Right cardiac atrium (tissue), 5 donors: ENCODE results near the gene CASP4. TPM values are rescaled to one million over a fixed set of nuclear protein-coding genes. Genes with fewer than 3 reads are reported as not detected.
"Not testable (repeated sequence)": the region's sequence is repeated elsewhere in the genome, so short reads cannot be mapped to it uniquely, and the experiment has no call there.

Experiments used
- ATAC-seq, 2 donors: fragments of 200-7000 bp; cut with Tn5 transposase; one replicate each; pipeline versions ENCODE4 v1.8.0 to v1.9.1; 2020; ENCODE audit warnings: moderate library complexity in 2 of 2, mild to moderate bottlenecking in 1 of 2
- DNase-seq, 3 donors: peaks; one replicate each; pipeline ENCODE4 v3.0.0-alpha.2; 2020
- H3K27ac ChIP-seq: one replicate; pipeline ENCODE4 v1.5.1; 2013; ENCODE audit warnings: mild to moderate bottlenecking, low read length, control low read depth, moderate library complexity
- H3K27me3 ChIP-seq: one replicate; pipeline ENCODE4 v1.6.1; 2013; ENCODE audit not compliant: control insufficient read depth, insufficient read depth
- H3K4me1 ChIP-seq: one replicate; pipeline ENCODE4 v1.6.1; 2013; ENCODE audit warnings: low read length; ENCODE audit not compliant: control insufficient read depth, insufficient read depth
- H3K4me3 ChIP-seq: one replicate; pipeline ENCODE4 v1.5.1; 2013; ENCODE audit warnings: low read length, control low read depth
- H3K9me3 ChIP-seq: one replicate; pipeline ENCODE4 v1.6.1; 2013; ENCODE audit warnings: low read length; ENCODE audit not compliant: control insufficient read depth
- WGBS: extraction: QIAGEN DNeasy Blood & Tissue Kit; methylation state at CpG from one replicate; pipeline ENCODE4 v1.1.7; 2013; 5-methylcytosine and 5-hydroxymethylcytosine counted together
- intact Hi-C, 4 donors: fragments of 100-400 bp; cut with DNase I; formaldehyde crosslinking; loops; one replicate each; pipeline versions ENCODE4 v1.11.0 to v1.14.0; 2022 to 2023
- polyA plus RNA-seq: library from polyadenylated mRNA; stranded (reverse); fragments of 200-250 nt; gene quantifications from one replicate; pipeline ENCODE4 v1.2.3, GENCODE V29; 2013
- total RNA-seq, 4 donors: library from RNA; stranded (reverse); fragmentation: NEBNext Ultra II Directional; extraction: Animal tissue kit (Norgen Biotek cat#: 25700); gene quantifications; one replicate each; pipeline ENCODE4 v1.2.1, GENCODE V29; 2021
- donor health status: healthy with polysubstance abuse.
- donor health status: DM: no; HTN: yes; CAD: no.
- donor health status: DM: no; HTN: no; CAD: no.
- donor health status: DM: no; HTN: yes; CAD: no; lungs with severe emphysema.
- donor health status: DM: yes; HTN: yes; CAD: no.

CASP4 gene
- total and polyA plus RNA-seq, 5 donors = 16.5 to 19.9 (median 18.4) TPM

DNA sequence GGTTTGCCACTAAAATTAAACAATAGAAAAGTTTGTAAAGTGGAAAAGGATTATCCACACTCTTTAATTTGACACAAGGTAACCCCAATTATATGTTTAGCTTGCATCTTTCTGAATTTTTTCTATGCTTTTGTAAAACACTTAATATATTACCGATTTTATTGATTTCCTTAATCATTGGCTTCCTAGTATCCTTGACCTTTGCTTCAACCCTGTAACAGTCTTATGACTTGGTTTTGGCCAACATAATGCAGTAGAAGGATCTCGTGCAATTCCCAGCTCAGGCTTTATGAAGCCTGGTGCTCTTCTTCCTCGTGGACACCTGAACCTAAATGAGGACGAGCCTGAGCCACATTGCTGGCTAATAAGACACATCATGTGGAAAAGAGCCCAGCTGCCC, 23.6 kb upstream of the CASP4 start:
- no peaks in the 10 kb centered on the region for H3K4me1 ChIP-seq
- no peak overlapping the region for H3K4me3 ChIP-seq
- intact Hi-C loops = no loop called here
- WGBS = 93% methylated on average over 4 of the region's 4 CpGs
- DNase-seq (no peak), ATAC-seq (no peak)
- H3K9me3 ChIP-seq = no peaks in the 10 kb centered on the region
- H3K27ac ChIP-seq = no peak overlapping the region
- no peaks in the 10 kb centered on the region for H3K27me3 ChIP-seq

DNA sequence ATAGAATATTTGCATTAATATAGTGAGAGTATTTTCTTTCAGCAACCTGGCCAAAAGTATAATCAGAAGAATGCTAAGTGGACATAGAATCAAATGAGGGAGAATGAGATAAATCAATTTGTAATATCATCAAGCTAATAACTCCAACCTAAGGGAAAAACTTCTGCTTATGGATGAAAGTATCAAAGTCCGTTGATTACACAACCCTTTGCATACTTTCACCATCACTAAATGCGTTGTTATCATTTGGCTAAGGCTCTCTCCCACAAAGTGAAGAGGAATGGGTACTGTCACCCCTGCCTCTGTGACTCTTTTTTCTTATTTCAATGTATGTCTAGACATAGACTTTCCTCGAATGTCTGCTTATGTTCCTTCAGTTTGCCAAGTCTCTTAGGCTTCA, 16.4 kb upstream of the CASP4 start:
- Histone ChIP-seq H3K4me1 (no peaks in the 10 kb centered on the region), H3K9me3 (no peaks in the 10 kb centered on the region), H3K27me3 (no peaks in the 10 kb centered on the region), H3K27ac (no peak overlapping the region), H3K4me3 (no peak overlapping the region)
- intact Hi-C loops = no loop called here
- 45% methylated on average over 3 of the region's 3 CpGs for WGBS
- ATAC-seq = no peak
- no peak for DNase-seq

- 95% methylated on average over 1 of the region's 1 CpG for WGBS
- intact Hi-C loops = no loop called here
- no peak for DNase-seq
Measured at GRCh38 chr11:104979839-104980238, 11.5 kb upstream of the CASP4 start.

GRCh38 chr11:104973616-104974015, 5.2 kb upstream of the CASP4 start:
- no peaks in the 10 kb centered on the region for H3K9me3 ChIP-seq
- intact Hi-C loops = no loop called here
- no peak overlapping the region for H3K4me3 ChIP-seq
- ATAC-seq (no peak), DNase-seq (no peak)
- H3K27ac ChIP-seq = no peak overlapping the region
- no peaks in the 10 kb centered on the region for H3K27me3 ChIP-seq
- 87% methylated on average over 2 of the region's 2 CpGs for WGBS
- no peaks in the 10 kb centered on the region for H3K4me1 ChIP-seq

More at GRCh38 chr11:104979839-104980238, 11.5 kb upstream of the CASP4 start:
- no peak for ATAC-seq
- Histone ChIP-seq H3K27me3 (no peaks in the 10 kb centered on the region), H3K4me1 (no peaks in the 10 kb centered on the region), H3K9me3 (no peaks in the 10 kb centered on the region), H3K27ac (no peak overlapping the region), H3K4me3 (no peak overlapping the region)

DNA sequence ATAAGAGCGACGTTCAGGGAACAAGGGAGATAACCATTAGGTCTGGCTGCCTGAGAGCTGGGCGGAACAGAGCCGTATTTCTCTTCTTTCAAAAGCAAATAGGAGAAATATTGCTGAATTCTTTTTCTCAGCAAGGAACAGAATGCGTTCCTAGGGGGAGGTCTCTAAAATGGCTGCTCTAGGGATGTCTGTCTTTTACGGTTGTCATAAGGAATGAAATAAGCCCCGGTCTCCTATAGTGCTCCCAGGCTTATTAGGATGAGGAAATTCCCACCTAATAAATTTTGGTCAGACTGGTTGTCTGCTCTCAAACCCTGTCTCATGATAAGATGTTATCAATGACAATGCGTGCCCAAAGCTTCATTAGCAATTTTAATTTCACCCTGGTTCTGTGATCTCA, 4.5 kb upstream of the CASP4 start:
- H3K9me3 ChIP-seq, H3K27ac ChIP-seq, H3K4me3 ChIP-seq, H3K27me3 ChIP-seq, H3K4me1 ChIP-seq, ATAC-seq, intact Hi-C loops, DNase-seq: not testable (repeated sequence)
- WGBS = 97% methylated on average over 8 of the region's 8 CpGs

- intact Hi-C loops = no loop called here
- no peaks in the 10 kb centered on the region for H3K27me3 ChIP-seq
- H3K4me3 ChIP-seq = no peak overlapping the region
- DNase-seq = no peak
- peaks cover under 1% of the 10 kb centered on the region for H3K4me1 ChIP-seq
- ATAC-seq = no peak
- no peak overlapping the region for H3K27ac ChIP-seq
- H3K9me3 ChIP-seq = no peaks in the 10 kb centered on the region
Measured at GRCh38 chr11:104970756-104971155, 2.4 kb upstream of the CASP4 start.

DNA sequence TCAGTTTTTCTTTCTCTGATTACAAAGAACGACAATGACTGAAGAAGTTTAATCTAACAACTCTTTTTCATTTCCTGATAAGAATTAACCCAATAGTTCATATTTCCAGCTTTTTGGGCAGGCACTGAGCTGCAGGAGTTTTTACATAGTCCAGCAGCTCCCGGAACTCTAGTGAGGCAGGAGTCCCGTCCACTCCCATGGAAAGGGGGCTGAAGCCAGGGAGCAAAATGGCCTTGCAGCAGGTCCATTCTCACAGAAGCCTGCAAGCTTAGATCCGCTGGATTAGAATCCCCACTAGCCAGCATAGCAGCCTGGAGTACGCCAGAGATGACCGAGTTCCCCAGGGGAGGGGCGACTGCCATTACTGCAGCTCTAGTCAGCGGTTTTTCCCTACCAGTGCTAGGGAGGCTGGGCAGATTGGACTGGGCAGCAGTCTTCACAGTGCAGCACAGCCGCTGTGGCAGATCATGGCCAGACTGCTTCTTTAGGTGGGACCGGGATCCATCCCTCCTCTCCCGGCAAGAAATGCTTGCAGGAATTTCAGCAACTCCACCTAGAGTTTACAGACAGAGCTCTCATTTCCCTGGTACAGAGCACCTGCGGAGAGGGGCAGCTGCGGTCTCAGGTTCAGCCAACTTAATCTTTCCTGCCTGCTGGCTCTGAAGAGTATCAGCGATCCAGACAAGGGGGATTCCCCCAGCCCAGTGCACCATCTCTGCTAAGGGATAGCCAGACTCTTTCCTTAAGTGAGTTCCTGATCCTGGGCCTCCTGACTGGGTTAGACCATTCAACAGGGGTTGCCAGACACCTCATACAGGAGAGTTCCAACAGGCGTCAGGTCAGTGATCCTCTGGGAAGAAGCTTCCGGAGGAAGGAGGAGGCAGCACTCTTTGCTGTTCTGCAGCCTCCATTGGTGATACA, 742 bp upstream of the CASP4 start:
- no peaks in the 10 kb centered on the region for H3K9me3 ChIP-seq
- H3K27ac ChIP-seq = peak overlapping the region; percentile 83
- H3K4me1 ChIP-seq = peaks cover 2% of the 10 kb centered on the region
- intact Hi-C loops = no loop called here
- H3K4me3 ChIP-seq = peak overlapping the region; percentile 88
- DNase-seq (peak; percentile 58 to 69 (median 68)), ATAC-seq (peak; percentile 87 to 89)
- 41% methylated on average over 16 of the region's 16 CpGs for WGBS
- no peaks in the 10 kb centered on the region for H3K27me3 ChIP-seq

- Histone ChIP-seq H3K27me3 (no peaks in the 10 kb centered on the region), H3K27ac (peak overlapping the region; percentile 17), H3K9me3 (no peaks in the 10 kb centered on the region), H3K4me1 (peaks cover 2% of the 10 kb centered on the region), H3K4me3 (peak overlapping the region; percentile 88)
- DNase-seq (no peak), ATAC-seq (no peak)
- 22% methylated on average over 11 of the region's 11 CpGs for WGBS
- intact Hi-C loops = no loop called here
Measured at GRCh38 chr11:104967534-104968354, 630 bp downstream of the CASP4 start.

DNA sequence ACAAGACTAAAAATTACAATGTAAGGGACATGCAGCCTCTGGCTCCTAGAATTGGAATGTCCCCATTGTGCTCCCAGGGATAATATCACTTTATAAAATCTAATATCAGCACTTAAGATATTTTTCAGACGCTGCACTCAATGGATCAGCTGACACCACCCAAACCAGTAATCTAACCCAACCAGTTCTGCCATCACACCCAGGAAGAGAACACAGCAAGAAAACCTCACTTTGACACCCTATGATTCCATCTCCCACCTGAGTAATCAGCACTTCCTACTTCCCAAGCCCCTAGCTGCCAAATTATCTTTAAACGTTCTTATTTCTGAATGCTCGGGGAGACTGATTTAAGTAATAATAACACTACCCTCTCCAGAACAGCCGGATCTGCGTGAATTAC, 2.6 kb downstream of the CASP4 start:
- Histone ChIP-seq H3K4me1 (peaks cover 2% of the 10 kb centered on the region), H3K4me3 (no peak overlapping the region), H3K27ac (no peak overlapping the region), H3K9me3 (no peaks in the 10 kb centered on the region), H3K27me3 (no peaks in the 10 kb centered on the region)
- ATAC-seq (no peak), DNase-seq (no peak)
- 86% methylated on average over 5 of the region's 5 CpGs for WGBS
- intact Hi-C loops = no loop called here

DNA sequence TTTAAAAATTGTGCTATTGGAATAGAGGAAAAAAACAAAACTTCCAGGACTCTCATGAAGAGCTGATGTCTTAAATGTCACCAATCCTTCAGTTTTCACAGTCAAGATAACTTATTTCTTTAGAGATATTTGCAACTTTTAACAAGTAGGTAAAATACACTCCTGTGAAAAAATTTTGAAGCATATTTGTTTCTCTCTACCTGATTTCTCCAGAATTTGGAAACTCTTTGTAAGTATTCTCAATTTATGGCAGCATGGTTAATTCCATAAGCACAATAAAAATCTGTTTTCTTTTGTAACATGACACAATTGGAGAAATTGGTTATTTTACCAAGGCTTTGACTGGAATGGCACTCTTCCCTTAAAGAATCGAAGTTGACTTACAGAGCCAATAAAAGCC, 4.1 kb downstream of the CASP4 start:
- H3K9me3 ChIP-seq = no peaks in the 10 kb centered on the region
- no peaks in the 10 kb centered on the region for H3K27me3 ChIP-seq
- intact Hi-C loops = no loop called here
- H3K4me1 ChIP-seq = peaks cover 2% of the 10 kb centered on the region
- ATAC-seq (no peak), DNase-seq (no peak)
- no peak overlapping the region for H3K4me3 ChIP-seq
- H3K27ac ChIP-seq = no peak overlapping the region
- 91% methylated on average over 1 of the region's 1 CpG for WGBS

DNA sequence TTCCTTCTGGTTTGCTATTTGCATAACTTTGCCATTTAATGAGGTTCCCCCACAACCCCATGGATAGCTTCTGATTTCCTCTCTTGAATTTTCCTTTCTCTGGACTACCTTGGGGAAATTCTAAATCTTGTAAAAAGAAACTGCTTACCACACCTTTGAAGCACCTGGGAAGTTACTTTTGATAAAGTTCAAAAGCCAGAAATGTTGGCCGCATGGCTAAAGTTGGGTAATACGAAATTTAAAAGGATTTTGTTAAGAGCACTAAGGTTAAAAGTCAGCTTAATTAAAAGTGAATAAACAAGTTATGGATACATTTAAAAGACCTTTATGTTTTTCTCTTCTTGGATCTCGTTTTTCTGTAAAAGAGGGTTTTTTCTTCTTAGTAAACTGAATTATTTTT, 5.5 kb downstream of the CASP4 start:
- ATAC-seq = no peak
- Histone ChIP-seq H3K4me1 (peaks cover 2% of the 10 kb centered on the region), H3K4me3 (no peak overlapping the region), H3K9me3 (no peaks in the 10 kb centered on the region), H3K27ac (no peak overlapping the region), H3K27me3 (no peaks in the 10 kb centered on the region)
- intact Hi-C loops = no loop called here
- 88% methylated on average over 3 of the region's 3 CpGs for WGBS
- DNase-seq = no peak
